Chondrocyte (in vitro differentiated cells): ENCODE measurements around the gene SIL1. TPM values are rescaled to one million over a fixed set of nuclear protein-coding genes. Genes with fewer than 3 reads are reported as not detected.
"Not testable (repeated sequence)": the region's sequence is repeated elsewhere in the genome, so short reads cannot be mapped to it uniquely, and the experiment has no call there.

ENCODE experiments used
- DNase-seq: peaks from one replicate; pipeline ENCODE4 v3.0.0; 2021; ENCODE audit warnings: mixed read lengths, low spot score
- H3K27ac Mint-ChIP-seq: one replicate; pipeline ENCODE4 v1.8.0; 2021; ENCODE audit warnings: mild to moderate bottlenecking, moderate library complexity, mixed read lengths; ENCODE audit not compliant: unreplicated experiment
- H3K27me3 Mint-ChIP-seq: 2 replicates; pipeline ENCODE4 v1.8.0; 2021; ENCODE audit warnings: low read depth, mixed read lengths
- H3K36me3 Mint-ChIP-seq: 2 replicates; pipeline ENCODE4 v1.8.0; 2021; ENCODE audit warnings: low read depth, mixed read lengths
- H3K4me1 Mint-ChIP-seq: 2 replicates; pipeline ENCODE4 v1.8.0; 2021; ENCODE audit warnings: low read depth, mild to moderate bottlenecking, mixed read lengths
- H3K4me3 Mint-ChIP-seq: one replicate; pipeline ENCODE4 v1.8.0; 2021; ENCODE audit warnings: mild to moderate bottlenecking, moderate library complexity, mixed read lengths; ENCODE audit not compliant: unreplicated experiment
- H3K9me3 Mint-ChIP-seq: 2 replicates; pipeline ENCODE4 v1.8.0; 2021; ENCODE audit warnings: low read depth, mixed read lengths
- total RNA-seq: library from RNA; stranded (reverse); gene quantifications from 3 replicates; pipeline ENCODE4 v1.2.1, GENCODE V29; 2021
- TF ChIP-seq, protein P1 (sequence below): fragments of 200-600 bp; sonication (generic); IDR thresholded peaks from 2 replicates; pipeline ENCODE4 v1.5.0; 2021; ENCODE audit warnings: antibody characterized with exemption, mild to moderate bottlenecking, moderate library complexity

SIL1 gene
- total RNA-seq, 1 donor from 2014 or later = 71.1 TPM

DNA sequence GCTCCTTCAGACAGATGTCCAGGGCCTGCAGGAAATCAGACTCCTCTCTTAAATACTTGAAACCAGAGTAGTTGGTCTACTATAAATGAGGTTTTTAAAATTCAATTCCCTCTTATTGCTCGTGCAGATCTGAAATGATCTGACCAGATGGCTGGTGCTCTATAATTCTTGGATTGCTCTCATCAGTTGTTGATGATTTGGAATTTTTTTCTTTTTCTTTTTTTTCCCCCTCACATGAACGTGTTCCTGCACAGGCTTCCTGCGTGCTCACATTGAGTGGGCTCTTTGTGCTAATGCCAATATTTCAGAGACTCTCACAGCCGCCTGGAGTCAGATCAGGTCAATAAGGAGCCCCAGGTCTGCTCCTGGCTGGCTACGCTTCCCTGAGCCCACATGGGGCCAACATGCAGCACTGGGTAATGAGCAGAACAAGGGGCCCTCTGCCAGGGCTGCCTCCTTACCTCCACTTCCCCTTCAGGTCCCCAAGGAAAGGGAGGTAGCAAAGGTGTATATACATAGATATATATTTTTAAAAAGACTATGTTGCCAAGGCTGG is 82.0 kb downstream of the SIL1 start:
- peaks cover 14% of the 10 kb centered on the region for H3K36me3 Mint-ChIP-seq
- H3K4me1 Mint-ChIP-seq = peaks cover 8% of the 10 kb centered on the region
- DNase-seq = no peak
- TF ChIP-seq, protein P1, sequence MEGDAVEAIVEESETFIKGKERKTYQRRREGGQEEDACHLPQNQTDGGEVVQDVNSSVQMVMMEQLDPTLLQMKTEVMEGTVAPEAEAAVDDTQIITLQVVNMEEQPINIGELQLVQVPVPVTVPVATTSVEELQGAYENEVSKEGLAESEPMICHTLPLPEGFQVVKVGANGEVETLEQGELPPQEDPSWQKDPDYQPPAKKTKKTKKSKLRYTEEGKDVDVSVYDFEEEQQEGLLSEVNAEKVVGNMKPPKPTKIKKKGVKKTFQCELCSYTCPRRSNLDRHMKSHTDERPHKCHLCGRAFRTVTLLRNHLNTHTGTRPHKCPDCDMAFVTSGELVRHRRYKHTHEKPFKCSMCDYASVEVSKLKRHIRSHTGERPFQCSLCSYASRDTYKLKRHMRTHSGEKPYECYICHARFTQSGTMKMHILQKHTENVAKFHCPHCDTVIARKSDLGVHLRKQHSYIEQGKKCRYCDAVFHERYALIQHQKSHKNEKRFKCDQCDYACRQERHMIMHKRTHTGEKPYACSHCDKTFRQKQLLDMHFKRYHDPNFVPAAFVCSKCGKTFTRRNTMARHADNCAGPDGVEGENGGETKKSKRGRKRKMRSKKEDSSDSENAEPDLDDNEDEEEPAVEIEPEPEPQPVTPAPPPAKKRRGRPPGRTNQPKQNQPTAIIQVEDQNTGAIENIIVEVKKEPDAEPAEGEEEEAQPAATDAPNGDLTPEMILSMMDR = no peak
- no peaks in the 10 kb centered on the region for H3K9me3 Mint-ChIP-seq
- no peak overlapping the region for H3K27ac Mint-ChIP-seq
- H3K27me3 Mint-ChIP-seq = no peaks in the 10 kb centered on the region
- no peak overlapping the region for H3K4me3 Mint-ChIP-seq

DNA sequence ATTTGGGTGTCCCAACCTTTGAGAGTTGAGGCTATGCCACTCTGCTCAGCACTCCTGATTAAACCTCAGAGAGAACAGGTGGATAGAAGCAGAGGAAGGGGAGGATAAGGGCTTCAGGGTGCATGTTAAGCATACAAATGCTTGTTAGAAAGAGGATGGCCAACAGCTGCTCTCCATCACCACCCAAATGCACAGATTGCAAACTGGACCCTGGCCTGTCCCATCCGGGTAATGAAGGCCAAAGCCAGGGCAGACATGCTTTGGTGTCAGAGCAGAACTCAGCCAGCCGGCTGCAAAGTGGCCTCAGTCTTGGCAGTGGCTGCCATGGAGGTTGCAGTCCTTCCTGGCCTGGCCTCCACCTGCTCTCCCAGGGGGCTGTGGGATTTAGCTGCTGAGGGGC is 84.3 kb downstream of the SIL1 start:
- H3K9me3 Mint-ChIP-seq = no peaks in the 10 kb centered on the region
- no peak for DNase-seq
- H3K27me3 Mint-ChIP-seq = no peaks in the 10 kb centered on the region
- H3K4me3 Mint-ChIP-seq = no peak overlapping the region
- TF ChIP-seq, protein P1 = no peak
- H3K4me1 Mint-ChIP-seq = peaks cover 12% of the 10 kb centered on the region
- peaks cover 14% of the 10 kb centered on the region for H3K36me3 Mint-ChIP-seq
- no peak overlapping the region for H3K27ac Mint-ChIP-seq

DNA sequence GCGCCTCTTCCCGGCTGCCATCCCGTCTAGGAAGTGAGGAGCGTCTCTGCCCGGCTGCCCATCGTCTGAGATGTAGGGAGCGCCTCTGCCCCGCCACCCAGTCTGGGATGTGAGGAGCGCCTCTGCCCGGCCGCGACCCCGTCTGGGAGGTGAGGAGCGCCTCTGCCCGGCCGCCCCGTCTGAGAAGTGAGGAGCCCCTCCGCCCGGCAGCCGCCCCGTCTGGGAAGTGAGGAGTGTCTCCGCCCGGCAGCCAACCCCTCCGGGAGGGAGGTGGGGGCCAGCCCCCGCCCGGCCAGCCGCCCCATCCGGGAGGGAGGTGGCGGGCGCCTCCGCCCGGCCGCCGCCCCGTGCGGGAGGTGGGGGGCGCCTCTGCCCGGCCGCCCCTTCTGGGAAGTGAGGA is 85.8 kb downstream of the SIL1 start:
- DNase-seq, H3K9me3 Mint-ChIP-seq, H3K27me3 Mint-ChIP-seq, H3K27ac Mint-ChIP-seq, H3K4me3 Mint-ChIP-seq, H3K36me3 Mint-ChIP-seq: not testable (repeated sequence)
- H3K4me1 Mint-ChIP-seq = peaks cover 27% of the 10 kb centered on the region

DNA sequence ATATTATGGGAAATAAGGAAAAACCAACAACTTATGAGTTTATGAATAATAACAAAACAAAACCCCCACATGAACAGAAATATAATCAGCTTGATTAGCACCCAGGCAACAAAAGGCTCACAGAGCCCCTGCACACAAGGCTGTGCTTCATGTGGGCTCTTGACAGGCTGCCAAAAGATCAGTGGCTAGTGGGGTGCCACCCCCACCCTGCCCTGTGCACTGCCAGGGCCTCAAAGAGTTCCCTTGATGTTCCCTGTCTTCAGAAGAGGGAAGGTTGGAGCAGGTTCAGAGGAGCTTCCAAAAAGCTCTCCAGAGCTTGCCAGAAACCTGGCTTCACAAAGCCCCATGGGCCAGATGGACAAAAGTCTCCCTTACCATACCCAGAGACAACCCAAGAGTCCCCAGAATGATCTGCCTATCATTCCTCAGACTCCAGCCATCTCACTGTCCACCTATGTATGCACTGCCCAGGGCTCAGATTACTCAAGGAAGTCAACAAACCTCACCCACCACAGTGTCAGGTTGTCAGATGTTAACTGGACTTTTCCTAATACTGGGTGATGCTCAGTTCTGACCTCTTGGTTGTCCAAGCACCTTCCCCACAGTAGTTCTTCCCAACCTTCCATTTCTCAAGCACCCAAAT is 87.5 kb downstream of the SIL1 start:
- Mint-ChIP-seq H3K36me3 (peaks cover 6% of the 10 kb centered on the region), H3K4me1 (peaks cover 43% of the 10 kb centered on the region), H3K27ac (no peak overlapping the region), H3K9me3 (no peaks in the 10 kb centered on the region), H3K27me3 (no peaks in the 10 kb centered on the region), H3K4me3 (no peak overlapping the region)
- TF ChIP-seq, protein P1 = no peak
- DNase-seq = no peak

DNA sequence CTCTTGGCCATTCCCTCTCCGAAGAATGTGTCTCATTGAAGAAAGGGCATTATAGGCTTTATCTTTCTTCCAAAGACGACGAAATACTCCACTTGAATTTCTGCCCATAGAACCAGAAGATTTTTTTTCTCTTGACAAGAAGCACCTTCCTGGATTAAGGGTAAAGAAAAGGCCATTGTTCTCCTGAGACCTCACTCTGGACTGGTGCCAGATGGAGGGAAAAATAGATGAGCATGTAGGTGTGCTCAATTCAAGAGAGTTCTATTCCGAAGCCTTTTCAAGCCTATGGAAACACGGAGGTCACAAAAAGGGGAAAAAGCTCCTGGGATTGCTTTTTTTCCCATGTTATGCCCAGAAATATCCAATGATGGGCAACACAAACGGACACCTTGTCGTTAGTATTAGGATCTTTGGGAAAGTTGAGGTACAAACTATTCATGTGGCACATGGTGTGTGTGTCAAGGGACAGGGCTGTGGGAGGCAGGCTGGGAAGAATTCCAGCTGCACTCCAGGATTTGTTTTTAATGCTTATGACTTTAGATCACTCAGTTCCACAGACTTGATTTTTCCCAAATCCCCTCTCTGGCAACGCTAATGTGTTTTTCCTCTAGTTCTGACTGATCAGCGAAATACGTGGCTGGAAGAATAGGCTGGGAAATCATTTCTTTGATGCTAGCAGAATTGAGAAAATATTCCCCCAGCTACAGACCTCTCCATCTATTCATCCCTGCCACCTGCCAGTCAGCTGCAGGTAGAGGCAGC is 89.9 kb downstream of the SIL1 start:
- Mint-ChIP-seq H3K36me3 (peaks cover 3% of the 10 kb centered on the region), H3K27ac (peak overlapping the region; percentile 90), H3K9me3 (no peaks in the 10 kb centered on the region), H3K4me3 (peak overlapping the region; percentile 4), H3K27me3 (no peaks in the 10 kb centered on the region), H3K4me1 (peaks cover 59% of the 10 kb centered on the region)
- TF ChIP-seq, protein P1 = no peak
- no peak for DNase-seq
